UCSD-AML1 (cell line): ENCODE data around the gene STK32C.
"Not testable (repeated sequence)": the region's sequence is repeated elsewhere in the genome, so short reads cannot be mapped to it uniquely, and the experiment has no call there.

ENCODE experiments used
- DNase-seq: peaks from one replicate; lab custom pipeline; 2025; ENCODE audit not compliant: unreplicated experiment; lab: John Stamatoyannopoulos, UW

STK32C gene

GRCh38 chr10:132302421-132303310 lies 5.1 kb downstream of the STK32C start:
- DNase-seq = no peak

DNA sequence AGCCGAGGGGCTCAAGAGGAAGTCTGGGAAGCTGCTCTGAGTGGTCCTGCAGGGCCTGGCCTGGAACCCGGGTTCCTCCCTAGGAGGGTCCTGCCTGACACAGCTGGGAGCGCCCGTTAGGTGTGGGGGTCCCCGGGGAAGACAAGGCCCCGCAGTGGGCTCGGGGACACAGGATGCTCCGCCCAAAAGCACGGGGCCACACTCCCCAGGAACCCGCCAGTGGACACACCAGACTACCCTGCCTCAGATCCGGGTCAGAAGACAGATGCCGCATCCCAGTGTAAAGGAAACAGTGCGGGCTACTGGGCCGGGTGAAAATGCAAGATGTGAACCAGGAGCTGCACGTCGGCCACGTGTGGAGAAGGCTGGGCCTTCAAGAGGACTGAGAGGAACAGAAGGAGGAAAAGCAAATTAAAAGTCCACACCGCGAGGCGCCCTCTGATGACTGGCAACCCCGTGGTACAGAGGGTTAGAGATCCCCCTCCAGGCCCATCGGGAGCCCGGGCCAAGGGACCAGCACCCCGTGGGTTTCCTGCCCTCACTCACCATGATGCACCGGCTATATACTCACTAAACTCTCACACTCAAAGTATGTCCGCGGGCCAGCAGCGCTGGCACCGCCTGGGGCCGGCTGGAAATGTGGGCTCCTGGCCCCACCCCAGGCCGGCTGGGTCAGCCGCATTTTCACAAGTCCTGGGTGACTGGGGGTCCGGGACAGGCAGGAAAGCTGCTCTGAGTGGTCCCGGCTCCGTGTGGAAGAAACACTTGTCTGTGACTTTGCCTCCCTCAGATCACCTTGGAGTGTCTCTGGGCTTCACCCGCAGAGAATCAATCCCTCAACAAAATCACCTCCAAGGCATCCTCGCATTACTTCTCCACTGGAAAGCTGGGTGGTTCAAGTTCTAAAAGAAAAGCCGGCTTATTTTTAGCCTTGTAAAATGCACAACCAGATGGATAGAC lies 6.1 kb downstream of the STK32C start:
- no peak for DNase-seq

DNA sequence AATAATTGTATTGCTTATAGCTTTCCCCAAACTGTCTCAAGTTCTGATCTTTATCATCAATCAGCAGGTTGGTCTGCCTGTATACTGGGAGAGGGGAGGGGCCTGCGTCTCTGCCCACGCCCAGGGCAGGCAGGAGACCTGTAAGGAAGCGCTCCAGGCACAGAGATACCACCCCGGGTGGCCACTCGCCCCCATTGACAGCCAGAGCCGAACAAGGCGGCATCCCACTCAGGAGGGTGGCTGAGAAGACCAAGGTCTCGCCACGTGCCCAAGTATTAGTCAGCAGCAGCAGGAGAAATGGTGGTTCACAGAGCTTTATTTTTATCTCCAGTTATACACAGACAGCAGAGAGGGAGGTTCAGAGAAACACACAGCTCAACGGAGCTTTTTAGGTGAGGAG lies 7.2 kb downstream of the STK32C start:
- DNase-seq = no peak

DNA sequence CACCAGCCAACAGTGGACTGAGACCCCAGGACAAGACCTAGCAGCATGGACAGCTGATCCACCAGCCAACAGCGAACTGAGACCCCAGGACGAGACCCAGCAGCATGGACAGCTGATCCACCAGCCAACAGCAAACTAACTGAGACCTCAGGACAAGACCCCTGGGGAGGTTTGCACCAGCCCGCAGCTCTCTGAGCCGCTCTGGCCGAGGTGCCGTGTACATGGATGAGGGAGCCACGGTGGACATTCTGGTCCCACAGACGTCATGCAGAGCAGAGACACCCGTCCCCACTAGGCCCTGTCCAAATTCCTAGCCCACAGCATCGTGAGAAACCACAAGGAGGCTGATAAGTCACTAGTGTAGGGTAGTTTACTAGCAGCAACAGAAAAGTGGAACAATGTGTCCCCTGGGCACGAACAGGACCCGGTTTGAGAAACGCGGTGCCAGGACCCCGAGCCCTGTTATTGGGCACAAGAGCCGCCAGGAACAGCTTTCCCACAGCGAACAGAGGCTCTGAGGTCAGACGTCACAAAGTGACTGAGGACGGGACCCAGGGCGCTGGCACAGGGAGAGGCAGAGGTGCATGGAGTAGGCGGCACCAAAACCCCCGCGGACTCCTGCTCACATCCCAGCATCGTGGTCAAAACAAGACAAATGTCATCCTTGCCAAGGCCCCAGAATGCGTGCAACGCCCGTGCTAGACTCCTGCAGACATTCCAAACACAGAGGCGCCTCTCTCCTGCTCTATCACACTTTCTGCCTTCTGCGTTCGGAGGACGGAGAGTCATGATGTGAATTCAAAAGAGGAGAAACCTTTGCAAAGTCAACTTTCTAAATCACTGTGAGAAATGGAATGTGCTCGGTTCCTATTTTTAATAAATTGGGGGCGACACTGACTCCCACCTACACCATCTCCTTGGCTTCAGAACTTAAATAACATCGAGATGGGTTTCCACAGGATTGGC lies 8.1 kb downstream of the STK32C start:
- DNase-seq = no peak

DNA sequence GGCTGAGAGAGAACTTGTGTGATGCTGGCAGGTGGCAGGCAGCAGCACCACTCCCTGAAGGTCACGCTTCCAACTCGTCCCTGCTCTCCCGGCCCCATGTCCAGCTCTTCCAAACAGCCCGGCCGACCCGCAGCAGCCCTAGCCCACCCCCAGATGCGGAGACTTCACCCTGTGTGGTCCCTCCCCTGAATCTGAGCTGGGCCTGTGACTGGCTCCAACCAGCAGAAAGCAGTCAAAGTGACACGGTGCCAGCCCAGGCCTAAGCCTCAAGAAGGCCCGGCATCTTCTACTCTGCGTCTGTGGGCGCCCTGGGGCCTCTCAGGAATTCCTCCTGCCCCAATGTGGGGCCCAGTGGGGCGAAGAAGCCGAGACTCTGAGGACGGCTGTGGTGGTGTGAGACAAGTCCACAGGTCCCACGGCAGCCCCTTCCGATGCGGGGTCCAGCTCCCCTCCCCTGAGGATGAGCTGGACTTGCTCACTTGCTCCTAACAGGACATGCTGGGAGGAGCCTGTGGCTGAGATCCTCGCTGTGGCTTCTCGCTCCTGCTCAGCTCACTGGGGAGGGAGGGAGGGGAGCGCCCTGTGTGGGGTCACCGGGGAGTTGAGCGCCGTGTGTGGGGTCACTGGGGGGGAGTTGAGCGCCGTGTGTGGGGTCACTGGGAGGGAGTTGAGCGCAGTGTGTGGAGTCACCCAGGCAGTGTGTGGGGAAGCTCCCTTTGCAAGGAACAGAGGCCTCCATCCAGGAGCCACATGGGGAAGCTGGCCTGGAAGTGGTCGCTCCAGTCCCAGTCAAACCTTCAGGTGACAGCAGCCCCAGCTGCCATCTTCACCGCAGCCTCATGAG lies 9.5 kb downstream of the STK32C start:
- no peak for DNase-seq

- no peak for DNase-seq
Measured at GRCh38 chr10:132297526-132297925, 10.2 kb downstream of the STK32C start.

DNA sequence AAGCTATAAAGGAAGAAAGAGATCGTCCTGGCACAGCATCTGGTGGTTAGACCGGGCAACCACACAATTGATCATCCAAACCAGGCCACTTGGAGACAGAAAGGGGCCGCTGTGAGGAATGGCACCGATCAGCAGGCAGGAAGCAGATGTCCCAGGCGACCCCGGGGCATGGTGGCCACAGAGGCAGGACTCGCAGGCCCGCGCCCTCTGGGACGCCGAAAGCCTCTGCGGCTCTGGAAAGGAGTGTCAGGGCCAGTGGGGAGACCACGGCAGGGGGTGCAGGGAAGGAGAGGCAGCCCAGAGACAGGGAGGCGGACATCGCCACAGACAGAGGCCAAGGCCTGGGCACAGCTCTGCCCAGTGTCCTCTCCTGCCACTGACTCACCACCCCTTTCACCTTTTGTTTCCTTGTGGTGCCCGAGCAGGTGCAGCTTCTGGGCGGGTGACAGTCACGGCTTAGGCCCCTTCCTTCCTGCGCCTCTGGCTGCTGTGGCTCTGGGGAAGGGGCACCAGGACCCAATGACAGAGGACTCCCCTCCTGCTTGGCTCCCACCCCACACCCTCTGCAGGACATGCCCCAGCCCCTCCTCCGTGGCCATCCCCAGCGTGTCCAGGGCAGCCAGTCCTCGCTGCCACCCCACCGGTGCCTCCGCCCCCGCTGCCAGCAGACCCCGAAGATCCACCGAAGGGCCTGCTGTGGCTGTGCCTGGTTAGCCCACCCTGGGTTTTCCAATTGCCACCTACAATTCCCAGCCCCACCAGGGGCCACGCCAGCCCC lies 10.9 kb downstream of the STK32C start:
- DNase-seq = no peak

DNA sequence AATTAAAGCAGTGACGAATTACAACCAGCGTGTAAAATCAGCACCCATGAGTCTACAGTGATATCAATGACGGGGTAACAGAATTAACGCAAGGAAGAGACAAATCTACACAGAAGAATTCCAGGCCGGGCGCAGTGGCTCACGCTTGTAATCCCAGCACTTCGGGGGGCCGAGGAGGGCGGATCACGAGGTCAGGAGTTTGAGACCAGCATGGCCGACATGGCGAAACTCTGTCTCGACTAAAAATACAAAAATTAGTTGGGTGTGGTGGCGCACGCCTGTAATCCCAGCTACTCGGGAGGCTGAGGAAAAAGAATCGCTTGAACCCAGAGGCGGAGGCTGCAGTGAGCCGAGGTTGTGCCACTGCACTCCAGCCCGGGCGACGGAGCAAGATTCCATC lies 12.3 kb downstream of the STK32C start:
- DNase-seq = not testable (repeated sequence)

DNA sequence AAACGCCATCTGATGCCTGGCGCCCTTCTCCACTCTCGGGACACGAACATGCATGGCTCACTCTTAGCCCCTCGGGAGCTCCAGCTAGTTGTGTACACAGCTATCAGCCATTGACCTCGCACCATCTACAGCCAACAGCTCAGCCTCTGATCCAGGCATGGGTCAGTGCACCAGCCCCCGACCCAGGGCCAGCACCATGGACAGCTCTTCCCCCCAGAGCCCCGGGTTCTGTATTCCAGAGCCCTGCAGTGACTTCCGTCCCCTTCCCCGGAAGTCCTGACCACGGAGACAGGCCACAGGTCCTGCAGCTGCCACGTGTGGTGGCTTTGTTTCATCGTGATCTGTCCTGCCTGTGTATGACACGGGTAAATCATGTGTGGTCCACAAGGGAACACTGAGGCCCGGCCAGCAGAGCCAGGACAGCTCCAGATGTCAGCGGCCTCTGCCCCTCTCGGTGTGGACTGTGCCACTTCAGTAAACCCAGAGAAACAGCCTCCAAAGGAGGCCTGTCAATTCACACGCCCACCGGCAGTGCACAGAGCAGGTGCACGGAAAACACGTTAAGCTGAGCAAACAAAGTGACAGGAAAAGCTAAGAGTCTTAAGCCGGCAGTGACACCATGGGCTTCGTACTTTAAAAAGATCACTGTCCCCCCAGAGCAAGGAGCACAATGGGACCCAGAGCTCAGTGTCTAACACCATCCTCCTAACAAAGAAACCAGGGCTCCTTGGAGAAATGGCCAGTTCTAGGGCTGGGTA lies 13.0 kb downstream of the STK32C start:
- DNase-seq = peak; percentile 38

DNA sequence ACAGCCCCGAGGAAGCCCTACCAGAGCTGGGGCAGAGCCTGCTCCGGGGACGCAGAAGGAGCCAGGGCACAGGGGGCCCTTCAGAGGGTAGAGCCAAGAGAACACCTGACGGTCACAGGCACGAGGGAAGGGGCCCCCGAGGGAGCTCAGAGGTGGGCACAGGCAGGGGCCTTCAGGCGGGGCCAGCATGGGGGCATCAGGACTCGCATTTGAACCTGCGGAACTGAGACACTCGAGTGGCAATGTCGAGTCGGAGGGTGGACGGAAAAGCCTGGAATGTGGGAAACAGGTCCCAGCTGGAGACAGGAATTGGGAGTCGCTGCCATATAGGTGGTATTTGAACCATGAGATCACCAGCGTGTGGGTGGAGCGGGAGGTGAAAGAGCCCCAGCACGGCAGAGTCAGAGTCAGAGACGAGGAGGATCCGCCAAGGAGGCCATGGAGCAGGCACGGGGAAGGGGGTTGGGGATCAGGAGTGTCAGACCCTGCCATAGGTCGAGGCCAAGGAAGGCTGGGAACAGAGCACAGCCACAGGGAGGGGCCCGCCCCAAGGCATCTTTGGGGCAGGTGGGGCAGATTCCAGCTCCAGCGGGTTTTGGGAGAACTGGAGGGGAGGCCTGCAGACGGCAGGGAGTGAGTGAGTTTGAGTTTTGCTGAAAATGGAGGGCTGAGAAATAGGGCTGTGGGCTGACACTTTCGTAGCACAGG lies 13.8 kb downstream of the STK32C start:
- DNase-seq = no peak

DNA sequence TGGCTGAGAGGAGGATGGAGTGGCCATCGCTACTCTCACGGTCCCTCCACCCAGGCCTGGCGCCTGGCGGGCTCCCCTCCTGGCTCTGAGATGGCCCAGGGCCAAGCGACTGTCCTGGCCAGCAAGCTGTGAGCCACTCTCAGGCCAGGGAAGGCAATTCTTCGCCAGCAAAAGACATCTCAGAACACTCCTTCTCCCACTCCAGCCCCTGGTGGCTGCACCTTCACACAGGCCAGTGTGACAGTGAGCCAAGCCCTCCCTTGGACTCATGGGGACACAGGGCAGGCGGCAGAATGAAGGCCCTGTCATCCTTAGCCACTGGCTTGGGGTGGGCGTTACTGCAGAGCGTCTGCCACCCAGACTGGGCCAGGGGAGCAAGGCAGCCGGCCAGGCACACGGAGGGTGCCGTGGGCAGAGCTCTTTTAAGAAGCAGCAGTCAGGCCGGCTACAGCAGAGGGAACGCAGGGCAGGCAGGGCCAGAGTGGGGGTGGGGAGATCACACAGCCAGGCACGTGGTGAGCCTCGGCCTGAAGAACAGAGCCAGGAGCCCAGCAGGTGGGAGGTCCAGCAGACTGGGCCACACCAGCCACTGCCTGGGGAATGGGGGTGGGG lies 14.4 kb downstream of the STK32C start:
- no peak for DNase-seq

- no peak for DNase-seq
Measured at GRCh38 chr10:132292287-132293200, 15.2 kb downstream of the STK32C start.

GRCh38 chr10:132291826-132292225 lies 15.9 kb downstream of the STK32C start:
- no peak for DNase-seq

DNA sequence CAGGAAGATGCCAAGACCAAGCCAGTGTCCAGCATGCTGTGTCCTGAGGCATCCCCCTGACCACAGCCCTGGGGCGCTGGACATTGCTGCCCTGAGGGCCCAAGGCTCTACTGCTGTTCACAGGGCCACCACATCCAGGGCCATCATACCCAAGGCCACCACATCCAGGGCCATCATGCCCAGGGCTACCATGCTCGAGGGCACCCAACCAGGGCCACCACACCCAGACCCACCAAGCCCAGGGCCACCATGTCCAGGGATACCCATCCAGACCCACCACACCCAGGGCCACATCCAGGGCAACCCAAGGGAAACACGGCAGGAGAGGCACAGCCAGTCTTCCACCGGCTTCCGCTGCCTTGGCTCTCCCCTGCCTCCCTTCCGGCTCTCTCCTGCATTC lies 17.1 kb downstream of the STK32C start:
- DNase-seq = no peak

- DNase-seq = no peak
Measured at GRCh38 chr10:132289439-132289838, 18.3 kb downstream of the STK32C start.
